GM23338 (cell line): ENCODE measurements around the gene SPAG16. TPM values are rescaled to one million over a fixed set of nuclear protein-coding genes. Genes with fewer than 3 reads are reported as not detected.

Experiments used
- EZH2phosphoT487 ChIP-seq: fragments of 200-600 bp; sonication (generic); IDR thresholded peaks from one replicate; pipeline ENCODE4 v1.8.1; 2018; ENCODE audit warnings: antibody characterized with exemption; ENCODE audit not compliant: unreplicated experiment
- NANOG ChIP-seq: IDR thresholded peaks from 2 replicates; pipeline ENCODE4 v1.6.1; 2016; ENCODE audit warnings: antibody characterized with exemption, borderline replicate concordance
- REST ChIP-seq: IDR thresholded peaks from one replicate; pipeline ENCODE4 v1.6.1; 2018; ENCODE audit warnings: antibody characterized with exemption; ENCODE audit not compliant: unreplicated experiment
- ZNF331 ChIP-seq: fragments of 250-450 bp; sonication (Bioruptor Pico); IDR thresholded peaks from 2 replicates; pipeline ENCODE4 v1.5.0; 2020; ENCODE audit warnings: low read depth, mild to moderate bottlenecking, moderate library complexity
- ZNF462 ChIP-seq: fragments of 250-450 bp; sonication (Bioruptor Pico); IDR thresholded peaks from 2 replicates; pipeline ENCODE4 v1.5.0; 2020; ENCODE audit warnings: mild to moderate bottlenecking, moderate library complexity
- polyA plus RNA-seq: library from polyadenylated mRNA; unstranded; fragments of >200 nt; fragmentation: Nextera tagmentation; extraction: Ambion mirVana; gene quantifications from 2 replicates; pipeline ENCODE4 v1.2.1, GENCODE V29; 2016
- total RNA-seq: library from RNA; depleted of rRNA; stranded (reverse); fragments of >200 nt; shearing (Covaris generic); gene quantifications from 2 replicates; pipeline ENCODE4 v1.2.3, GENCODE V29; 2014

Gene SPAG16
- total and polyA plus RNA-seq, 2 experiments from 2014 or later: 19.7 to 47.8 TPM

GRCh38 chr2:214103276-214104001 is 819.2 kb downstream of the SPAG16 start (continued):
- no peak for TF ChIP-seq ZNF462 (CRISPR knock-in tag)
- no peak for TF ChIP-seq NANOG
- TF ChIP-seq EZH2phosphoT487: no peak
- TF ChIP-seq REST: no peak
- TF ChIP-seq ZNF331 (CRISPR knock-in tag): no peak
